HCT116 (cell line): ENCODE data around the gene DOCK3. TPM values are rescaled to one million over a fixed set of nuclear protein-coding genes. Genes with fewer than 3 reads are reported as not detected.

Experiments
- ATAC-seq: fragments of 200-7000 bp; cut with Tn5 transposase; 2 replicates; pipeline ENCODE4 v1.9.1; 2020; ENCODE audit warnings: mild to moderate bottlenecking, moderate library complexity
- BruUV-seq: library from RNA; stranded (reverse); fragments of 400-500 nt; replicated peaks from 2 replicates; lab custom pipeline; 2021; lab: Mats Ljungman, UMichigan
- CTCF ChIA-PET: fragments of 300-600 bp; sonication (Branson Sonifier 250); formaldehyde crosslinking; loops from one replicate; lab custom pipeline; 2021; ENCODE audit warnings: antibody characterized with exemption; lab: Charles Lee
- POLR2A ChIA-PET: fragments of 300-600, 350-600 bp; sonication (Branson Sonifier 250); formaldehyde crosslinking; loops from one replicate; lab custom pipeline; 2021; ENCODE audit warnings: antibody characterized with exemption; lab: Charles Lee
- RAD21 ChIA-PET, 2 experiments: fragments of 300-600 bp; sonication (Branson Sonifier 250); formaldehyde crosslinking; loops; one replicate each; lab custom pipeline; 2023; ENCODE audit warnings: low total read pairs in 2 of 2; ENCODE audit not compliant: uncharacterized antibody in 2 of 2, unreplicated experiment in 2 of 2, low non-redundant PET in 1 of 2; lab: Charles Lee
- DNase-seq: peaks from one replicate; pipeline ENCODE4 v3.0.0-alpha.2; 2010; ENCODE audit warnings: low read depth, low spot score
- H2AFZ ChIP-seq: fragments of 200-600 bp; shearing (Covaris generic), sonication (generic); 2 replicates; pipeline ENCODE4 v1.6.1; 2017; ENCODE audit warnings: low read depth, mixed run types, mixed read lengths, antibody characterized with exemption, low read length; ENCODE audit not compliant: poor library complexity, severe bottlenecking
- H3K27ac ChIP-seq: 2 replicates; pipeline ENCODE4 v1.5.1; 2012; ENCODE audit warnings: low read depth, low read length
- H3K27me3 ChIP-seq: fragments of 200-600 bp; sonication (generic); 2 replicates; pipeline ENCODE4 v1.6.1; 2016; ENCODE audit warnings: mixed run types, low read length, mixed read lengths; ENCODE audit not compliant: insufficient read depth
- H3K36me3 ChIP-seq, 2 experiments: fragments of 200-500 bp in 1 of 2; fragments of 200-600 bp in 1 of 2; sonication (Bioruptor generic) in 1 of 2; sonication (generic) in 1 of 2; 2 replicates each; pipeline versions ENCODE4 v1.5.1 to v1.6.1; 2014 to 2016; ENCODE audit warnings: low read length in 2 of 2, inconsistent platforms in 1 of 2, mixed read lengths in 1 of 2, mixed run types in 1 of 2; ENCODE audit not compliant: insufficient read depth in 2 of 2, control insufficient read depth in 1 of 2
- H3K4me1 ChIP-seq, 2 experiments: fragments of 200-600 bp in 1 of 2; sonication (generic) in 1 of 2; 2 replicates each; pipeline versions ENCODE4 v1.5.1 to v1.6.1; 2012 to 2017; ENCODE audit warnings: low read length in 2 of 2, inconsistent platforms in 1 of 2, mild to moderate bottlenecking in 1 of 2, mixed read lengths in 1 of 2, mixed run types in 1 of 2, moderate library complexity in 1 of 2; ENCODE audit not compliant: insufficient read depth in 2 of 2, control insufficient read depth in 1 of 2
- H3K4me2 ChIP-seq: fragments of 200-600 bp; sonication (generic); 2 replicates; pipeline ENCODE4 v1.6.1; 2017; ENCODE audit warnings: mixed run types, low read length, mixed read lengths
- H3K4me3 ChIP-seq, 2 experiments: fragments of 200-600 bp in 1 of 2; sonication (generic) in 1 of 2; replicated peaks in 1 of 2; 2 replicates each; pipeline ENCODE4 v1.5.1; 2011 to 2016; ENCODE audit warnings: low read length in 2 of 2, control low read depth in 1 of 2, low read depth in 1 of 2, mild to moderate bottlenecking in 1 of 2, mixed read lengths in 1 of 2, mixed run types in 1 of 2
- H3K79me2 ChIP-seq: fragments of 200-600 bp; sonication (generic); 2 replicates; pipeline ENCODE4 v1.6.1; 2017; ENCODE audit warnings: mild to moderate bottlenecking, mixed run types, low read length, moderate library complexity, mixed read lengths; ENCODE audit not compliant: insufficient read depth
- H3K9ac ChIP-seq: fragments of 200-600 bp; sonication (generic); 2 replicates; pipeline ENCODE4 v1.6.1; 2016; ENCODE audit warnings: low read length, mixed read lengths
- H3K9me2 ChIP-seq: fragments of 200-600 bp; sonication (generic), shearing (Covaris generic); 2 replicates; pipeline ENCODE4 v1.6.1; 2017; ENCODE audit warnings: mixed run types, mild to moderate bottlenecking, moderate library complexity; ENCODE audit not compliant: insufficient read depth
- H3K9me3 ChIP-seq, 2 experiments: fragments of 200-500 bp in 1 of 2; fragments of 200-600 bp in 1 of 2; sonication (Bioruptor generic) in 1 of 2; sonication (generic) in 1 of 2; 2 replicates each; pipeline ENCODE4 v1.6.1; 2014 to 2017; ENCODE audit warnings: low read length in 2 of 2, mixed read lengths in 2 of 2, inconsistent platforms in 1 of 2, low read depth in 1 of 2, mild to moderate bottlenecking in 1 of 2, mixed run types in 1 of 2, moderate library complexity in 1 of 2; ENCODE audit not compliant: control insufficient read depth in 1 of 2, insufficient read depth in 1 of 2
- H4K20me1 ChIP-seq: fragments of 200-600 bp; sonication (generic), shearing (Covaris generic); 2 replicates; pipeline ENCODE4 v1.6.1; 2017; ENCODE audit warnings: mixed run types, mild to moderate bottlenecking, moderate library complexity; ENCODE audit not compliant: insufficient read depth
- ATF3 ChIP-seq: IDR thresholded peaks from 2 replicates; pipeline ENCODE4 v1.6.1; 2012
- EGR1 ChIP-seq: IDR thresholded peaks from 2 replicates; pipeline ENCODE4 v1.6.1; 2012; ENCODE audit warnings: low read depth
- JUND ChIP-seq: IDR thresholded peaks from 2 replicates; pipeline ENCODE4 v1.6.1; 2012
- MAX ChIP-seq: IDR thresholded peaks from 2 replicates; pipeline ENCODE4 v1.6.1; 2012
- RAD21 ChIP-seq: IDR thresholded peaks from 2 replicates; pipeline ENCODE4 v1.6.1; 2012; ENCODE audit warnings: low read depth, mild to moderate bottlenecking
- SP1 ChIP-seq: IDR thresholded peaks from 2 replicates; pipeline ENCODE4 v1.6.1; 2012; ENCODE audit warnings: low read depth
- SRF ChIP-seq: IDR thresholded peaks from 2 replicates; pipeline ENCODE4 v1.6.1; 2012; ENCODE audit warnings: low read depth
- TCF7L2 ChIP-seq: IDR thresholded peaks from 2 replicates; pipeline ENCODE4 v1.7.0; 2011; ENCODE audit warnings: borderline replicate concordance, inconsistent platforms; ENCODE audit not compliant: insufficient read depth, insufficient read length; ENCODE audit errors: extremely low read depth
- YY1 ChIP-seq: IDR thresholded peaks from 2 replicates; pipeline ENCODE4 v1.6.1; 2011; ENCODE audit warnings: low read length, low read depth, moderate library complexity, mild to moderate bottlenecking; ENCODE audit not compliant: insufficient replicate concordance; ENCODE audit errors: extremely low read depth
- ZFX ChIP-seq: fragments of 450-650 bp; IDR thresholded peaks from 2 replicates; pipeline ENCODE4 v1.6.1; 2017
- ZNF274 ChIP-seq: fragments of 200-500 bp; sonication (Bioruptor generic); IDR thresholded peaks from 2 replicates; pipeline ENCODE4 v1.6.1; 2014; ENCODE audit warnings: mild to moderate bottlenecking, low read depth, low read length, inconsistent platforms
- intact Hi-C: fragments of 100-400 bp; cut with micrococcal nuclease; formaldehyde crosslinking; loops from 2 replicates; pipeline ENCODE4 v1.10.0; 2022
- total RNA-seq: library from RNA; stranded (reverse); gene quantifications from one replicate; pipeline ENCODE4 v1.2.1, GENCODE V29; 2021; ENCODE audit not compliant: unreplicated experiment

Gene DOCK3
- total RNA-seq, 1 experiment from 2014 or later: 4.2 TPM

- TF ChIP-seq RAD21 (no peak), SRF (no peak), ZNF274 (no peak), JUND (no peak)
- TF ChIP-seq, all 23 proteins: peak for 0
These were observed 676.0 kb downstream of the DOCK3 start (continued) for GRCh38 chr3:51350751-51351150.

GRCh38 chr3:51353131-51353530, 678.4 kb downstream of the DOCK3 start:
- ChIA-PET CTCF (interaction anchor here (0.8 kb wide), 1 partner anchor 19 kb away, joined by 3 read pairs; no protein-coding TSS in a partner anchor), POLR2A (no interaction called here), RAD21 (no interaction called here)
- DNase-seq (no peak), ATAC-seq (no peak)
- no TSS peak for BruUV-seq
- Histone ChIP-seq H3K4me3 (no peak overlapping the region), H2AFZ (no peak overlapping the region), H3K9ac (no peak overlapping the region), H3K9me2 (no peaks in the 10 kb centered on the region), H3K27me3 (no peaks in the 10 kb centered on the region), H3K4me1 (peaks cover 0 to 4% of the 10 kb centered on the region in 2 experiments; a peak in 1 of 4 replicates), H3K79me2 (no peaks in the 10 kb centered on the region), H4K20me1 (no peaks in the 10 kb centered on the region), H3K36me3 (no peaks in the 10 kb centered on the region), H3K4me2 (no peak overlapping the region), H3K9me3 (no peaks in the 10 kb centered on the region), H3K27ac (no peak overlapping the region)
- intact Hi-C loops: no loop called here
- TF ChIP-seq SP1 (no peak), EGR1 (no peak), ATF3 (no peak), SRF (no peak), MAX (no peak)

- CTCF ChIA-PET: interaction anchor here (1.3 kb wide), 1 partner anchor 9 kb away, joined by 3 read pairs; no protein-coding TSS in a partner anchor
- intact Hi-C loops: no loop called here
- H2AFZ ChIP-seq: no peak overlapping the region
- H3K4me3 ChIP-seq: no peak overlapping the region
- TF ChIP-seq EGR1 (no peak), YY1 (no peak), ZFX (no peak), SRF (no peak), TCF7L2 (no peak)
- H3K9me2 ChIP-seq: no peaks in the 10 kb centered on the region
- no peak overlapping the region for H3K9ac ChIP-seq
- no TSS peak for BruUV-seq
- H3K27ac ChIP-seq: no peak overlapping the region
- DNase-seq: no peak
- H3K27me3 ChIP-seq: no peaks in the 10 kb centered on the region
- RAD21 ChIA-PET: no interaction called here
- peaks cover 0 to 4% of the 10 kb centered on the region in 2 experiments; a peak in 1 of 4 replicates for H3K4me1 ChIP-seq
- H3K4me2 ChIP-seq: no peak overlapping the region
- ATAC-seq: no peak
- H3K9me3 ChIP-seq: no peaks in the 10 kb centered on the region
- no peaks in the 10 kb centered on the region for H3K79me2 ChIP-seq
- POLR2A ChIA-PET: no interaction called here
- no peaks in the 10 kb centered on the region for H3K36me3 ChIP-seq
- H4K20me1 ChIP-seq: no peaks in the 10 kb centered on the region
These were observed 679.0 kb downstream of the DOCK3 start for GRCh38 chr3:51353691-51354090.
